Calu3 (cell line): Measurements from ENCODE around the gene BIRC7. TPM values are rescaled to one million over a fixed set of nuclear protein-coding genes. Genes with fewer than 3 reads are reported as not detected.
"Not testable (repeated sequence)": the region's sequence is repeated elsewhere in the genome, so short reads cannot be mapped to it uniquely, and the experiment has no call there.

ENCODE experiments used
- BruUV-seq: library from RNA; stranded (reverse); fragments of 400-500 nt; replicated peaks from 2 replicates; lab custom pipeline; 2021; lab: Mats Ljungman, UMichigan
- CTCF ChIA-PET: fragments of 300-600 bp; sonication (Branson Sonifier 250); formaldehyde crosslinking; loops from one replicate; lab custom pipeline; 2022; ENCODE audit warnings: antibody characterized with exemption; lab: Charles Lee
- DNase-seq: peaks from one replicate; pipeline ENCODE4 v3.0.0; 2022
- H3K27ac Mint-ChIP-seq: one replicate; pipeline ENCODE4 v1.8.0; 2022; ENCODE audit warnings: mixed read lengths; ENCODE audit not compliant: unreplicated experiment
- H3K27me3 Mint-ChIP-seq: one replicate; pipeline ENCODE4 v1.8.0; 2022; ENCODE audit warnings: mixed read lengths; ENCODE audit not compliant: unreplicated experiment
- H3K36me3 Mint-ChIP-seq: one replicate; pipeline ENCODE4 v1.8.0; 2022; ENCODE audit warnings: mild to moderate bottlenecking, moderate library complexity, mixed read lengths; ENCODE audit not compliant: insufficient read depth, unreplicated experiment
- H3K4me1 Mint-ChIP-seq: one replicate; pipeline ENCODE4 v1.8.0; 2022; ENCODE audit warnings: mild to moderate bottlenecking, low read depth, mixed read lengths; ENCODE audit not compliant: unreplicated experiment
- H3K4me3 Mint-ChIP-seq: one replicate; pipeline ENCODE4 v1.8.0; 2022; ENCODE audit warnings: mild to moderate bottlenecking, low read depth, moderate library complexity, mixed read lengths; ENCODE audit not compliant: unreplicated experiment
- H3K9me3 Mint-ChIP-seq: one replicate; pipeline ENCODE4 v1.8.0; 2022; ENCODE audit warnings: low read depth, mixed read lengths; ENCODE audit not compliant: unreplicated experiment
- intact Hi-C: fragments of 100-400 bp; cut with micrococcal nuclease; formaldehyde crosslinking; loops from one replicate; pipeline ENCODE4 v1.10.0; 2022; ENCODE audit not compliant: unreplicated experiment
- total RNA-seq: library from RNA; stranded (reverse); gene quantifications from 2 replicates; pipeline ENCODE4 v1.2.3, GENCODE V29; 2022
- TF ChIP-seq, protein P1 (sequence below): fragments of 200-600 bp; IDR thresholded peaks from one replicate; pipeline ENCODE4 v1.8.0; 2022; ENCODE audit warnings: antibody characterized with exemption; ENCODE audit not compliant: unreplicated experiment

Gene BIRC7
- total RNA-seq, 1 experiment from 2014 or later: 0.26 TPM

DNA sequence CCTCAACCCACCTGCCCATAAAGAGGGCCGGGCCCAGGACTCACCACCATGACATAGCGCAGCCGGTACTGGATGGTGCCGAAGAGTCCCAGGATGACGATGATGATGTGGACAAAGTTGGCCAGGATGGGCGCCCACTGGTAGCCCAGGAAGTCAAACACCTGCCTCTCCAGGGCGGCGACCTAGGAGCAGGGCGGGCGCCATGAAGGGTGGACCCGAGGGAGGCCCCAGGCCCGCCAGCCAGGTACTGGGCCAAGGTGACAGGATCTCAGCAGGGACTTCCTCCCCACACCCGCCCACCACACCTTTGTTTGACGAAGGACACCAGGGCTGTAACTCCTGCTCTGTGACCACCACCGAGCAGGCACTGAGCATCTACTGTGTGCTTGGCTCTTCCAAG, 14.2 kb downstream of the BIRC7 start:
- H3K4me3 Mint-ChIP-seq: no peak overlapping the region
- intact Hi-C loops: loop anchor here (5.0 kb wide), 1 partner anchor 68 kb away; no protein-coding TSS in a partner anchor
- BruUV-seq: no TSS peak
- H3K4me1 Mint-ChIP-seq: no peaks in the 10 kb centered on the region
- DNase-seq: no peak
- H3K27me3 Mint-ChIP-seq: peaks cover 90% of the 10 kb centered on the region
- no peak overlapping the region for H3K27ac Mint-ChIP-seq
- CTCF ChIA-PET: interaction anchor here (5.2 kb wide), 1 partner anchor 26 kb away, joined by 18 read pairs; no protein-coding TSS in a partner anchor
- no peaks in the 10 kb centered on the region for H3K36me3 Mint-ChIP-seq
- H3K9me3 Mint-ChIP-seq: peaks cover 3% of the 10 kb centered on the region
- TF ChIP-seq, protein P1, sequence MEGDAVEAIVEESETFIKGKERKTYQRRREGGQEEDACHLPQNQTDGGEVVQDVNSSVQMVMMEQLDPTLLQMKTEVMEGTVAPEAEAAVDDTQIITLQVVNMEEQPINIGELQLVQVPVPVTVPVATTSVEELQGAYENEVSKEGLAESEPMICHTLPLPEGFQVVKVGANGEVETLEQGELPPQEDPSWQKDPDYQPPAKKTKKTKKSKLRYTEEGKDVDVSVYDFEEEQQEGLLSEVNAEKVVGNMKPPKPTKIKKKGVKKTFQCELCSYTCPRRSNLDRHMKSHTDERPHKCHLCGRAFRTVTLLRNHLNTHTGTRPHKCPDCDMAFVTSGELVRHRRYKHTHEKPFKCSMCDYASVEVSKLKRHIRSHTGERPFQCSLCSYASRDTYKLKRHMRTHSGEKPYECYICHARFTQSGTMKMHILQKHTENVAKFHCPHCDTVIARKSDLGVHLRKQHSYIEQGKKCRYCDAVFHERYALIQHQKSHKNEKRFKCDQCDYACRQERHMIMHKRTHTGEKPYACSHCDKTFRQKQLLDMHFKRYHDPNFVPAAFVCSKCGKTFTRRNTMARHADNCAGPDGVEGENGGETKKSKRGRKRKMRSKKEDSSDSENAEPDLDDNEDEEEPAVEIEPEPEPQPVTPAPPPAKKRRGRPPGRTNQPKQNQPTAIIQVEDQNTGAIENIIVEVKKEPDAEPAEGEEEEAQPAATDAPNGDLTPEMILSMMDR: no peak

DNA sequence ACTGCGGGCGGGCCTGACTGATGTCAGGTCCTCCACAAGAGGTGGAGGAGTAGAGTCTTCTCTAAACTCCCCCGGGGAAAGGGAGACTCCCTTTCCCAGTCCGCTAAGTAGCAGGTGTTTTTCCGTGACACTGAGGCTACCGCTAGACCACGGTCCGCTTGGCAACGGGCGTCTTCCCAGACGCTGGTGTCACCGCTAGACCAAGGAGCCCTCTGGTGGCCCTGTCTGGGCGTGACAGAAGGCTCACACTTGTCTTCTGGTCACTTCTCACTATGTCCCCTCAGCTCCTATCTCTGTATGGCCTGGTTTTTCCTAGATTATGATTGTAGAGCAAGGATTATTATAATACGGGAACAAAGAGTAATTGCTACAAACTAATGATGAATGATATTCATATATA, 15.6 kb downstream of the BIRC7 start:
- H3K4me3 Mint-ChIP-seq, H3K36me3 Mint-ChIP-seq, H3K9me3 Mint-ChIP-seq, BruUV-seq, H3K27ac Mint-ChIP-seq, H3K4me1 Mint-ChIP-seq: not testable (repeated sequence)
- H3K27me3 Mint-ChIP-seq: peaks cover 90% of the 10 kb centered on the region
- CTCF ChIA-PET: interaction anchor here (0.6 to 3.2 kb wide), 5 partner anchors 17 to 720 kb away, joined by 3 to 12 read pairs (median 4); no protein-coding TSS in a partner anchor
- DNase-seq: peak; percentile 69
- intact Hi-C loops: loop anchor here (5.0 kb wide), 1 partner anchor 69 kb away; no protein-coding TSS in a partner anchor

DNA sequence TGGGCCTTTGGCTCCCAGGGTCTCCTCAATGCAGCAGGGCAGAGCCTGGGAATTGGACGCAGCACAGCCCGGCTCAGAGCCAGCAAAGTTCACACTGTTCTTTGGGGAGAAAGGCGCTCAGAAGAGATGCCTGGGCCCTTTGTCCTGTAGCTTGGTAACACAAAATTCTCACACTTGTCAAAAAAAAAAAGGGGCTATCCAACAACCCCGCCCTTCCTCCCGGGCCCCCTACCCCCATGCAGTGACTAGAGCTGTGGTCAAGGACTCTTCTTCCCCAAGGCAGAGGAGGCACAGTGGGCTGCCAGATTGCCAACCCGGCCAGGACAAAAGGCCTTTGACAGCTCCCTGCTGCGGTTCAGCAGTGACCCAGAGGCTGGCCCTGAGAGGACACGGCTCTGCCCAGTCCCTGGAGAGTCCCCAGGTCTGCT, 16.6 kb downstream of the BIRC7 start:
- no peak overlapping the region for H3K4me3 Mint-ChIP-seq
- no peaks in the 10 kb centered on the region for H3K36me3 Mint-ChIP-seq
- no peak for DNase-seq
- CTCF ChIA-PET: interaction anchor here (1.2 to 3.2 kb wide), 3 partner anchors 16 to 29 kb away, joined by 3 to 9 read pairs (median 7); no protein-coding TSS in a partner anchor
- no peak overlapping the region for H3K27ac Mint-ChIP-seq
- intact Hi-C loops: loop anchor here (5.0 kb wide), 1 partner anchor 70 kb away; no protein-coding TSS in a partner anchor
- peaks cover 94% of the 10 kb centered on the region for H3K27me3 Mint-ChIP-seq
- H3K9me3 Mint-ChIP-seq: peaks cover 3% of the 10 kb centered on the region
- TF ChIP-seq, protein P1: no peak
- BruUV-seq: no TSS peak
- no peaks in the 10 kb centered on the region for H3K4me1 Mint-ChIP-seq

DNA sequence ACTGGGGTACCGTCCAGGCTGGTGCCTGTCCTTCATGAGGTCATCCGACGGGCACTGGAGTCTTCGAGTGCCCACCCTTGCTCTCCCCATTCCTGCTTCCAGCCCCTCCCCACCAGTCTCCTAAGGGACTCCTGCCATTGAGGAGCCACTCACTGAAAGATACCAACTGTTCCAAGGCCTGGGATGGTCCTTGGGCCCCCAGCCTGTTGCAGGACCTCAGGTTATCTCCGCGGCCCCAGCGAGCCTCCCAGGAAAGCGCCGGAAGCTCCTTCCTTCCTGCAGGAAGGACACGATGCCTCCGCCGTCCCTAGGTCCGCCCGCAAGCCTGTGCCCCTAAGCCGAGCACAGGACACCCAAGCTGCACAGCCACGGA, 17.3 kb downstream of the BIRC7 start:
- CTCF ChIA-PET: interaction anchor here (0.8 to 3.2 kb wide), 5 partner anchors 16 to 33 kb away, joined by 3 to 9 read pairs (median 6); no protein-coding TSS in a partner anchor
- Mint-ChIP-seq H3K27me3 (peaks cover 94% of the 10 kb centered on the region), H3K9me3 (peaks cover 3% of the 10 kb centered on the region), H3K27ac (no peak overlapping the region), H3K4me1 (no peaks in the 10 kb centered on the region), H3K4me3 (no peak overlapping the region), H3K36me3 (no peaks in the 10 kb centered on the region)
- TF ChIP-seq, protein P1: no peak
- intact Hi-C loops: loop anchor here (5.0 kb wide), 1 partner anchor 71 kb away; no protein-coding TSS in a partner anchor
- BruUV-seq: no TSS peak
- DNase-seq: no peak
